GM12892 (cell line): ENCODE data around the gene CELA2B.
"Not testable (repeated sequence)": the region's sequence is repeated elsewhere in the genome, so short reads cannot be mapped to it uniquely, and the experiment has no call there.

ENCODE experiments used
- DNase-seq: peaks from one replicate; pipeline ENCODE4 v3.0.0; 2011; ENCODE audit not compliant: insufficient read length
- FAIRE-seq: peaks from 2 replicates; lab custom pipeline; 2011; peaks lifted over from hg19 to GRCh38; lab: Jason Lieb, UNC
- POLR2A ChIP-seq: IDR thresholded peaks from 2 replicates; pipeline ENCODE4 v1.6.1; 2011; ENCODE audit warnings: low read depth, low read length, control low read depth
- POLR2AphosphoS5 ChIP-seq: IDR thresholded peaks from 2 replicates; pipeline ENCODE4 v1.6.1; 2011; ENCODE audit warnings: low read depth, low read length, control low read depth
- TAF1 ChIP-seq: IDR thresholded peaks from 2 replicates; pipeline ENCODE4 v1.6.1; 2011; ENCODE audit warnings: low read depth, mild to moderate bottlenecking, control low read depth, low read length, borderline replicate concordance

CELA2B gene

GRCh38 chr1:15460708-15461095 is 15.2 kb upstream of the CELA2B start:
- TF ChIP-seq POLR2A (no peak), POLR2AphosphoS5 (no peak), TAF1 (no peak)
- no peak for DNase-seq
- FAIRE-seq = no peak

- not testable (repeated sequence) for DNase-seq, FAIRE-seq
These were observed 12.7 kb upstream of the CELA2B start for GRCh38 chr1:15463064-15463800.

GRCh38 chr1:15463926-15464322 is 12.0 kb upstream of the CELA2B start:
- not testable (repeated sequence) for DNase-seq, FAIRE-seq

GRCh38 chr1:15465674-15466073 is 10.2 kb upstream of the CELA2B start:
- FAIRE-seq (no peak), DNase-seq (no peak)
- no peak for TF ChIP-seq POLR2A
- no peak for TF ChIP-seq POLR2AphosphoS5
- TF ChIP-seq TAF1 = no peak

GRCh38 chr1:15466955-15467625 is 8.8 kb upstream of the CELA2B start:
- DNase-seq = not testable (repeated sequence)

GRCh38 chr1:15468145-15468544 is 7.8 kb upstream of the CELA2B start:
- no peak for TF ChIP-seq POLR2AphosphoS5
- TF ChIP-seq TAF1 = no peak
- no peak for TF ChIP-seq POLR2A
- FAIRE-seq (no peak), DNase-seq (no peak)

More at GRCh38 chr1:15466955-15467625, 8.8 kb upstream of the CELA2B start:
- FAIRE-seq = not testable (repeated sequence)

- TF ChIP-seq POLR2A (no peak), POLR2AphosphoS5 (no peak), TAF1 (no peak)
- peak; percentile 70 for FAIRE-seq
- DNase-seq = no peak
These were observed 6.5 kb upstream of the CELA2B start for GRCh38 chr1:15469361-15469760.

GRCh38 chr1:15469821-15470448 is 6.0 kb upstream of the CELA2B start:
- not testable (repeated sequence) for FAIRE-seq

GRCh38 chr1:15471067-15471466 is 4.8 kb upstream of the CELA2B start:
- DNase-seq, FAIRE-seq: not testable (repeated sequence)

More at GRCh38 chr1:15469821-15470448, 6.0 kb upstream of the CELA2B start:
- not testable (repeated sequence) for DNase-seq

GRCh38 chr1:15471723-15472122 is 4.2 kb upstream of the CELA2B start:
- not testable (repeated sequence) for FAIRE-seq, DNase-seq

- FAIRE-seq = no peak
- TF ChIP-seq TAF1 = no peak
- TF ChIP-seq POLR2AphosphoS5 = no peak
- TF ChIP-seq POLR2A = no peak
These were observed 3.3 kb upstream of the CELA2B start for GRCh38 chr1:15472587-15472986.

GRCh38 chr1:15476927-15477326 is 1.0 kb downstream of the CELA2B start:
- DNase-seq (no peak), FAIRE-seq (no peak)
- TF ChIP-seq POLR2AphosphoS5 = no peak
- no peak for TF ChIP-seq TAF1
- no peak for TF ChIP-seq POLR2A

More at GRCh38 chr1:15472587-15472986, 3.3 kb upstream of the CELA2B start:
- DNase-seq = no peak

- DNase-seq = no peak
- FAIRE-seq = no peak
- TF ChIP-seq TAF1 (no peak), POLR2A (no peak)
These were observed 1.8 kb downstream of the CELA2B start for GRCh38 chr1:15477646-15478212.
